Activated naive CD4-positive, alpha-beta T cell treated with anti-CD3 and anti-CD28 coated beads for 36 hours (primary cell): ENCODE data around the gene PYCR2. TPM values are rescaled to one million over a fixed set of nuclear protein-coding genes. Genes with fewer than 3 reads are reported as not detected.

ENCODE experiments used
- CTCF ChIA-PET: fragments of 350-600 bp; sonication (Branson Sonifier 250); formaldehyde crosslinking; loops from one replicate; lab custom pipeline; 2021; ENCODE audit warnings: antibody characterized with exemption; lab: Charles Lee
- DNase-seq: peaks from one replicate; pipeline ENCODE4 v3.0.0-alpha.2; 2020
- H3K27ac Mint-ChIP-seq: one replicate; pipeline ENCODE4 v1.8.0; 2021; ENCODE audit warnings: mild to moderate bottlenecking, mixed read lengths
- H3K27me3 Mint-ChIP-seq: one replicate; pipeline ENCODE4 v1.8.0; 2021; ENCODE audit warnings: low read depth, mixed read lengths
- H3K36me3 Mint-ChIP-seq: one replicate; pipeline ENCODE4 v1.8.0; 2021; ENCODE audit warnings: low read depth, mixed read lengths
- H3K4me1 Mint-ChIP-seq: one replicate; pipeline ENCODE4 v1.8.0; 2021; ENCODE audit warnings: low read depth, mixed read lengths
- H3K4me3 Mint-ChIP-seq: one replicate; pipeline ENCODE4 v1.8.0; 2021; ENCODE audit warnings: mild to moderate bottlenecking, moderate library complexity, mixed read lengths
- H3K9me3 Mint-ChIP-seq: one replicate; pipeline ENCODE4 v1.8.0; 2021; ENCODE audit warnings: mixed read lengths
- intact Hi-C: fragments of 100-400 bp; cut with micrococcal nuclease; formaldehyde crosslinking; loops from one replicate; pipeline ENCODE4 v1.15.1; 2023
- total RNA-seq, 2 experiments: library from RNA; stranded (reverse); gene quantifications; one replicate each; pipeline ENCODE4 v1.2.3, GENCODE V29; 2021

PYCR2 gene
- total RNA-seq, 2 experiments from 2014 or later, result 143 to 149 TPM

DNA sequence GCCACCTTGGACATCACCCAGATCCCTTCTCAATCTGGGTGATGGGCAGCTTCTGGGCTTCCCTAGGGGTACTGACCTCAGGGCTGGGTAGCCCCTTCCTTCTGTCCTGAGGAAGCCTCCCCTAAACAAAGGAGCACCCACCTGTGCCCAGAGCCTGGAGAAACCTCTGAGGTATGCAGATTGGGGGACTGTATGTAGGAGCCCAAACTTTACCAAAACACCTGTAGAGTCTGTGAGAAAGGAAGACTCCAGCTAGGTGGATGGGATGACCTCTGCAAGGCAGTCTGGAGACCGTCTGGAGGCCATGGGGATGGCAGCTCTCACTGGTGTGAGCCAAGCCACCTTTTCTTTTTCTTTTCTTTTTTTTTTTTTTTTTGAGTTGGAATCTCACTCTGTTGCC lies 30.7 kb upstream of the PYCR2 start:
- no peaks in the 10 kb centered on the region for H3K4me1 Mint-ChIP-seq
- intact Hi-C loops, result no loop called here
- CTCF ChIA-PET, result interaction anchor here (3.1 kb wide), 1 partner anchor 8 kb away, joined by 18 read pairs; no protein-coding TSS in a partner anchor
- peaks cover 3% of the 10 kb centered on the region for H3K27me3 Mint-ChIP-seq
- no peak overlapping the region for H3K27ac Mint-ChIP-seq
- no peak for DNase-seq
- H3K4me3 Mint-ChIP-seq, result no peak overlapping the region
- H3K9me3 Mint-ChIP-seq, result no peaks in the 10 kb centered on the region
- no peaks in the 10 kb centered on the region for H3K36me3 Mint-ChIP-seq

DNA sequence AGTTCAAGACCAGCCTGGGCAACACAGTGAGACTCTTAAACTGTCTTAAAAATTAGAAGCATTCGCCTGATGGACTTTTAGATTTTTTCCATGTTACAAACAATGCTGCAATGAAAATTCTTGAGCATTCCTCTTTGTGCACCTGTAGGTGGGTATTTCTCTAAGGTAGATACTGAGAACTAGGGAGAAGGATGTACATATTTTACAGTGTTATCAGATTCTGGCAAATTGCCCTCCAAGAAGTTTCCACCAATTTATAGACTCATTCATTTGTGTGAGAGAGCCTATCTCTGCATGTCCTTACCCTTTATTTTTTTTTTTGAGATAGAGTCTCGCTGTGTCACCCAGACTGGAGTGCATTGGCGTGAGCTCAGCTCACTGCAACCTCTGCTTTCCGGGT lies 29.3 kb upstream of the PYCR2 start:
- no peaks in the 10 kb centered on the region for H3K4me1 Mint-ChIP-seq
- H3K27ac Mint-ChIP-seq, result no peak overlapping the region
- DNase-seq, result no peak
- H3K27me3 Mint-ChIP-seq, result peaks cover 3% of the 10 kb centered on the region
- intact Hi-C loops, result no loop called here
- H3K9me3 Mint-ChIP-seq, result no peaks in the 10 kb centered on the region
- no peaks in the 10 kb centered on the region for H3K36me3 Mint-ChIP-seq
- CTCF ChIA-PET, result interaction anchor here (3.1 kb wide), 1 partner anchor 10 kb away, joined by 18 read pairs; no protein-coding TSS in a partner anchor
- H3K4me3 Mint-ChIP-seq, result no peak overlapping the region

DNA sequence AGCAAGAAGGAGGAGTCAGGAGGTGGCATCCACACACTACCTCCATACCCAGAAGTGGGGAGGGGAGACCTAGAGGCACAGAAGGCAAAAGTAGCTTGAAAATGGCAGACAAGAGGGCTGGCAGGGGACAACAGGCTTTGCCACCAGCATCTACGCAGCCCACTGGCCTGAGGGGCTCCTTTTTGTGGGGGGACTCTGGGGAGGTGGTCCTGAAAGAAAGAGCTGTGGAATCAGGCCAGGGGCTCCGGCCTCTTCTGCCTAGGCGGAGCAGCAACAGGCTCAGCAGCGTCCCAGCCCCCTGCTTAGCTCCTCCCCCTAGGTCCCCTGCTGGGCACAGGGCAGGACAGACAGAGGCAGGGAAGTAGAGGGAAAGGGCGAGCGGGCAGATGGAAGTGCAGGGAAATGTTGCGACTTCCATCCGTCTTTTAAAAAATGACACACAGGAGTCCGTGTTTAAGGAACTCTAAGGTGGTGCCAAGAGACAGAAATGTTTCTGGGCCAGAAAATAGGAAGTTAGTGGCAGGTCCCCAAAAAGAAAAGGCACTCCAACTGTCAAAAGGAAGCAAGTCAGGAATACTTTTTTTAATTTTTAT lies 27.0 kb upstream of the PYCR2 start:
- Mint-ChIP-seq H3K4me3 (no peak overlapping the region), H3K27ac (no peak overlapping the region), H3K9me3 (no peaks in the 10 kb centered on the region), H3K27me3 (peaks cover 3% of the 10 kb centered on the region), H3K4me1 (no peaks in the 10 kb centered on the region), H3K36me3 (no peaks in the 10 kb centered on the region)
- DNase-seq, result no peak
- CTCF ChIA-PET, result interaction anchor here (1.3 to 1.4 kb wide), 2 partner anchors 10 to 12 kb away, joined by 4 to 5 read pairs; no protein-coding TSS in a partner anchor
- intact Hi-C loops, result no loop called here

DNA sequence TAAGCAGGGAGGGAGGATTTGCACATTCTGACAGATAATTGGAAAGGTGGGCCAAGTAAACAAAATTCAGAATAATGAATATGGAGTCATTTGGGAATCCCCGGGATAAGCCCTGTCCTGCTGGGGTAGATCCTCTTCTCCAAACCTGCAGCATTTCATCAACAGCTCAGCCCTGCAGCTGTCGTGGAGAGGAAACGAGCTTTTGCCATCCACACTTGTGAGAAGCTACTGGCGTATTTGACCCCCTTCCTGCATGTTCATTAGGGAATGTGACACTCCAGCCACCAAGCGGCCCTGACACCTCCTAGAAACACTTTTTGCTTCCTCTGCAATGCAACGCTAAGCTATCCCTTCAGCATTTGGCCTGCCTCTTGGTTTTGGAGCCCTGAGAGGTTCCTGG lies 25.0 kb upstream of the PYCR2 start:
- Mint-ChIP-seq H3K27ac (no peak overlapping the region), H3K4me3 (no peak overlapping the region), H3K36me3 (no peaks in the 10 kb centered on the region), H3K9me3 (no peaks in the 10 kb centered on the region), H3K27me3 (peaks cover 3% of the 10 kb centered on the region), H3K4me1 (peaks cover 8% of the 10 kb centered on the region)
- CTCF ChIA-PET, result no interaction called here
- intact Hi-C loops, result no loop called here
- no peak for DNase-seq

DNA sequence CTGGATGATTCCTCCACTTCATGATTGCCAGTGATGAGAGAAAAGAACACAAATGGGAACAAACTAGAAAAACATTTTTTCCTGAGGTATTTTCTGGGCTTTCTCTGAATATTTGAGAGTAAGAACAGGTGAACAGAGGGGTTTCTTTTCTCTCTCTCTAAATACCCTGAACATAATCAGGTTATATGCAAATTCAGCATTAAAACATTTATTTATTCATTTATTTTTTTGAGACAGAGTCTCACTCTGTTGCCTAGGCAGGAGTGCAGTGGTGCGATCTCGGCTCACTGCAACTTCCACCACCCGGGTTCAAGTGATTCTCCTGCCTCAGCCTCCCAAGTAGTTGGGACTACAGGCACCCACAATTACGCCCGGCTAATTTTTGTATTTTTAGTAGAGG lies 22.8 kb upstream of the PYCR2 start:
- intact Hi-C loops, result no loop called here
- Mint-ChIP-seq H3K36me3 (no peaks in the 10 kb centered on the region), H3K4me3 (no peak overlapping the region), H3K27ac (no peak overlapping the region), H3K27me3 (peaks cover 3% of the 10 kb centered on the region), H3K9me3 (no peaks in the 10 kb centered on the region), H3K4me1 (peaks cover 8% of the 10 kb centered on the region)
- no peak for DNase-seq
- CTCF ChIA-PET, result no interaction called here

DNA sequence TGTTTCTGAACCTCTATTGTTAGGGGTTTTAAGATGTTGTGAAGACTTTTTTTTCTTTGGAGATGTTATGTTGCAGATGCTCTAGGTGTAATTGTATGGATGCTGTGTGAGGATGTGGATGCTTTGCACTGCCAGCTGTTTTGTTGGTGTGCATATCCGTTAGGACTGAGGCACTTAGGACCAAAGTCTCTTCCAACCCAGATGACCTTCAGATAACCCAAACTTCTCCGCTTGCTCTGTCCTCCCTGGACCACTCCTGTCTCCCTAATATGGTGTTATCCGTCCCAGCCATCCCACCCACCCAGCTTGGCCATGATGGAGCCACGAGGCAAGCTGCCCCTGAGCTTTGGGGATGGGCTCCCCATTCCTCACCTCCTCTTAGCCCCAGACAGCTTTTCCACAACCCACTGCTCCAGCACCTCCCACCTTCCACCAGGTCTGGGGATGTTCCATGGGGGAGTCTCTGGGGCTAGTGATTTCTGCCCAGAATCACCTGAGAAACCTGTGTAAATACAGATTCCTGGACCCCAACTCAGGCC lies 22.1 kb upstream of the PYCR2 start:
- Mint-ChIP-seq H3K27me3 (peaks cover 2% of the 10 kb centered on the region), H3K9me3 (no peaks in the 10 kb centered on the region), H3K4me3 (no peak overlapping the region), H3K4me1 (peaks cover 8% of the 10 kb centered on the region), H3K36me3 (no peaks in the 10 kb centered on the region), H3K27ac (no peak overlapping the region)
- intact Hi-C loops, result no loop called here
- CTCF ChIA-PET, result interaction anchor here (0.7 kb wide), 1 partner anchor 136 kb away, joined by 3 read pairs; the partner anchor contains the start of gene EPHX1
- DNase-seq, result no peak

DNA sequence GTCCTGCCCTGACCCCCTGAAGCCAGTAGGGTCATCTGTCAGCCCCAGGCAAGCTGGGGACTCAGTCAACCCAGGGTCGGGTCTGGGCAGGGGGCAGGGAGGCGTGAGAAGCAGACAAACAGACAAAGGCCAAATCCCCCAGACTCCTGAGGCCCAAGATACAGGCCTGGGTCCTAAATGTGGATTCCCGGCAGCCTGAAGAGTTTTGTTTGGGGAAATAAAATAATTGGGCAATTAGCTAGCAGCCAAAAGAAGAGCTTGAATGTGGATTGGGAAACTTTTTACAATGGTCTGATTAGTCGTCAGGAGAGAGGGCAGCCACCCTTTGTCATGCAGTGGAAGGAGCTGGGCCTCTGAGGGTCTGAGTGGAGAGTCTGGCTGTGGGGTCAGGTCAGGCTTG lies 21.5 kb upstream of the PYCR2 start:
- no peak overlapping the region for H3K27ac Mint-ChIP-seq
- H3K9me3 Mint-ChIP-seq, result no peaks in the 10 kb centered on the region
- intact Hi-C loops, result no loop called here

DNA sequence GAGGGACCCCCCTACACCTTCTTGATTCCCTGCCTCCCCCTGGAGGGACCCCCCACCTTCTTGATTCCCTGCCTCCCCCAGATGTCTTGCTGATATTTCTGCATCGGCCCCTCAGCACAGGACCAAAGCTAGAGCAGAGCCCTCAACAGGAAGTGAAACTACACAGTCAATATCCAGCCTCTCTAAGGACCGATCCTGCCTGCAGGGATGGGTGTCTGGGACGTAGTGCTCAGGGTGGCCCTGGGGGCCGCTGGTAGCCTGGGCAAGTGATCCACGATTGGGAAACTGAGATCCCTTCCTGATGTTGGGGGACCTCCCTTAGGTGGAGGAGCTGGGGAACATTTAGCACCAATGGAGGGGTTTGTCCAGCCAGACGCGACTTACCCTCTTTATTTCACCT lies 20.9 kb upstream of the PYCR2 start:
- Mint-ChIP-seq H3K9me3 (no peaks in the 10 kb centered on the region), H3K27ac (no peak overlapping the region), H3K27me3 (no peaks in the 10 kb centered on the region), H3K4me3 (no peak overlapping the region), H3K4me1 (peaks cover 8% of the 10 kb centered on the region), H3K36me3 (no peaks in the 10 kb centered on the region)
- DNase-seq, result no peak
- CTCF ChIA-PET, result interaction anchor here (0.5 to 2.1 kb wide), 5 partner anchors 12 to 626 kb away, joined by 3 to 5 read pairs (median 3); no protein-coding TSS in a partner anchor
- intact Hi-C loops, result no loop called here

More for the DNA sequence above, 21.5 kb upstream of the PYCR2 start:
- Mint-ChIP-seq H3K36me3 (no peaks in the 10 kb centered on the region), H3K4me3 (no peak overlapping the region), H3K4me1 (peaks cover 8% of the 10 kb centered on the region), H3K27me3 (no peaks in the 10 kb centered on the region)
- CTCF ChIA-PET, result interaction anchor here (0.7 to 2.1 kb wide), 2 partner anchors 17 to 135 kb away, joined by 3 to 5 read pairs; partner anchors contain the start of gene EPHX1
- no peak for DNase-seq

DNA sequence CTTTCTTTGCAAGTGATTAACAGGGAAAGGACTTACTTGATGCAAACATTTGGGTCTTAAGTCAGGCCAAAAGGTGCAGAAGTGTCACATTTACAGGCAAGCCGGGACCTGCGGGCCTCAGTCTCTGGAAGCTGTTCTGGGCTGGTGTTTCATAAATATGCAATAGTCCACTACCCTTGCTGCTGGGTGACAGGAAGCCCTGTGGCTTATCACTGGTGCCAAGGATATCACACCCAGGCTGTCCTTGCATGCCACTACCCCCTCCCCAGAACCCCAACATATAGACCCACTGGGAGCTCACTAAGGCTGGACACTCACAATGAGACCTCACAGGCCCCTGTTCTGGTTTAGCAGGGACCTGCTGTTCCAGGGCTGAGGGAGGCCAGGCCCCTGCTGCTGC lies 20.3 kb upstream of the PYCR2 start:
- intact Hi-C loops, result no loop called here
- DNase-seq, result no peak
- Mint-ChIP-seq H3K4me1 (peaks cover 8% of the 10 kb centered on the region), H3K27me3 (no peaks in the 10 kb centered on the region), H3K27ac (no peak overlapping the region), H3K36me3 (no peaks in the 10 kb centered on the region), H3K9me3 (no peaks in the 10 kb centered on the region), H3K4me3 (no peak overlapping the region)
- CTCF ChIA-PET, result interaction anchor here (0.5 to 2.1 kb wide), 5 partner anchors 12 to 625 kb away, joined by 3 to 5 read pairs (median 3); no protein-coding TSS in a partner anchor

DNA sequence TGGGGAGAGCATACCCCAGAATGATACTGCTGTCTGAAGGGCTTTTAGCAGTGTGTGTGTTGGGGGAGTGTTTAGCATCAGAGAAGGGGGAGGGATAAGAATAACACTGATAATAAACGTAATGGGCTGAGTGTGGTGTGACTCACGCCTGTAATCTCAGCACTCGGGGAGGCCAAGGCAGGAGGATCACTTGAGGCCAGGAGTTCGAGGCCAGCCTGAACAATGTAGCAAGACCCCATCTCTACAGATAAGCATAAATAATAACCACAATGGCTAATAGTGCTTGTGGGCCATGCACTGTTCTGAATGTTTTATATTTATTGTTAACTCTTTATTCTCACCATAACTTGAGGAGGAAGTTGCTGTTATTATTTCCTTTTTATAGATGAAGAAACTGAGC lies 19.5 kb upstream of the PYCR2 start:
- Mint-ChIP-seq H3K9me3 (no peaks in the 10 kb centered on the region), H3K36me3 (no peaks in the 10 kb centered on the region), H3K4me3 (no peak overlapping the region), H3K27ac (no peak overlapping the region), H3K27me3 (no peaks in the 10 kb centered on the region), H3K4me1 (peaks cover 8% of the 10 kb centered on the region)
- DNase-seq, result no peak
- intact Hi-C loops, result no loop called here
- CTCF ChIA-PET, result interaction anchor here (0.8 to 2.1 kb wide), 3 partner anchors 12 to 44 kb away, joined by 3 to 5 read pairs (median 3); no protein-coding TSS in a partner anchor

DNA sequence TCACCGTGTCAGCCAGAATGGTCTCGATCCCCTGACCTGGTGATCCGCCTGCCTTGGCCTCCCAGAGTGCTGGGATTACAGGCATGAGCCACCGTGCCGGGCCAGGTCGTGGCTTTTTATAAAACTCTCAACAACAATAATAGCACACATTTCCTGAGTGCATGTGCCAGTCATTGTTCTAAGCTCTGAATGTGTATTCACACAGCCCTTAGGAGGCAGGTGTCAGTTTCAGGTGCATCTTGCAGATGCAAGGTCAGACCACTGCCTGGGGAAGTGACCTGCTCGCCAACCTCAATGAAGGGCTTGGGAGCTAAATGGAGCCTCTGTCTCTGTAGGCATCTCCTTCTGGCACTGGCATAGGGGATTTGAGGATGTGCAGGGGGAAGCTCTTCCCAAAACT lies 18.5 kb upstream of the PYCR2 start:
- Mint-ChIP-seq H3K9me3 (no peaks in the 10 kb centered on the region), H3K27ac (no peak overlapping the region), H3K4me1 (peaks cover 8% of the 10 kb centered on the region), H3K36me3 (no peaks in the 10 kb centered on the region), H3K4me3 (no peak overlapping the region), H3K27me3 (no peaks in the 10 kb centered on the region)
- intact Hi-C loops, result no loop called here
- CTCF ChIA-PET, result interaction anchor here (1.4 to 2.0 kb wide), 2 partner anchors 18 to 45 kb away, joined by 3 to 5 read pairs; no protein-coding TSS in a partner anchor
- DNase-seq, result no peak

DNA sequence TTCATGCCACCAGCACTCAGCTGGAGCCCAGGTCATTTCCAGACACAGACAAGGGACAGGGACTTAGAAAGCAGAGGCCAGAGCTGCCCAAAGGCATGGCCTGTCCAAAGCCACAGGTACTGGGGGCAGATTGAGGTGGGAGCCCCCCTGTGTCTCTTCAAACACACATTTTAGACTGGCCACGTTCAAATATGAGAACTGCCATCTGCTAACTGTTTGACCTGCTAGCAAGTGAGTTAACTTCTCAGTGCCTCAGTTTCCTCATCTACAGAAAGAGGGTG lies 17.8 kb upstream of the PYCR2 start:
- no peak overlapping the region for H3K27ac Mint-ChIP-seq
- DNase-seq, result no peak
- intact Hi-C loops, result no loop called here
- no peaks in the 10 kb centered on the region for H3K9me3 Mint-ChIP-seq
- CTCF ChIA-PET, result interaction anchor here (2.0 kb wide), 1 partner anchor 19 kb away, joined by 5 read pairs; no protein-coding TSS in a partner anchor
- H3K4me1 Mint-ChIP-seq, result peaks cover 8% of the 10 kb centered on the region
- no peaks in the 10 kb centered on the region for H3K36me3 Mint-ChIP-seq
- H3K4me3 Mint-ChIP-seq, result no peak overlapping the region
- H3K27me3 Mint-ChIP-seq, result no peaks in the 10 kb centered on the region
